Stimulated activated CD4-positive, alpha-beta T cell treated with anti-CD3 and anti-CD28 coated beads, Interleukin-4, amount 100 ng/mL, for 48 hours (primary cell): ENCODE results near the gene MYO5A.
"Not testable (repeated sequence)": the region's sequence is repeated elsewhere in the genome, so short reads cannot be mapped to it uniquely, and the experiment has no call there.

ENCODE experiments used
- DNase-seq, 2 donors: peaks; one replicate each; pipeline ENCODE4 v3.0.0-alpha.2; 2020; ENCODE audit warnings: low read depth in 2 of 2

The MYO5A gene

GRCh38 chr15:52463638-52464037, 65.0 kb downstream of the MYO5A start:
- no peak for DNase-seq

- no peak for DNase-seq
Observed at GRCh38 chr15:52462806-52463360, 65.8 kb downstream of the MYO5A start.

- not testable (repeated sequence) for DNase-seq
Observed at GRCh38 chr15:52459701-52460100, 69.0 kb downstream of the MYO5A start.

- not testable (repeated sequence) for DNase-seq
Observed at GRCh38 chr15:52459265-52459664, 69.4 kb downstream of the MYO5A start.

- no peak for DNase-seq
Observed at GRCh38 chr15:52448011-52448890, 80.4 kb downstream of the MYO5A start.

GRCh38 chr15:52445954-52446353, 82.7 kb downstream of the MYO5A start:
- no peak for DNase-seq

GRCh38 chr15:52445553-52445952, 83.1 kb downstream of the MYO5A start:
- no peak for DNase-seq

- not testable (repeated sequence) for DNase-seq
Observed at GRCh38 chr15:52443205-52443604, 85.5 kb downstream of the MYO5A start.

- no peak for DNase-seq
Observed at GRCh38 chr15:52441841-52442240, 86.8 kb downstream of the MYO5A start.

GRCh38 chr15:52440946-52441345, 87.7 kb downstream of the MYO5A start:
- no peak for DNase-seq

- DNase-seq: peak in 1 of 2 donors; percentile 17
Observed at GRCh38 chr15:52440414-52440813, 88.3 kb downstream of the MYO5A start.

- DNase-seq: no peak
Observed at GRCh38 chr15:52439470-52439869, 89.2 kb downstream of the MYO5A start.

GRCh38 chr15:52439042-52439441, 89.6 kb downstream of the MYO5A start:
- not testable (repeated sequence) for DNase-seq

GRCh38 chr15:52438047-52438446, 90.6 kb downstream of the MYO5A start:
- no peak for DNase-seq

- DNase-seq: no peak
Observed at GRCh38 chr15:52437646-52438045, 91.0 kb downstream of the MYO5A start.

- no peak for DNase-seq
Observed at GRCh38 chr15:52436981-52437380, 91.7 kb downstream of the MYO5A start.

GRCh38 chr15:52434885-52435284, 93.8 kb downstream of the MYO5A start:
- DNase-seq: no peak

- DNase-seq: no peak
Observed at GRCh38 chr15:52428297-52428696, 100.4 kb downstream of the MYO5A start.

- peak in 1 of 2 donors; percentile 9 for DNase-seq
Observed at GRCh38 chr15:52427804-52428203, 100.9 kb downstream of the MYO5A start.

GRCh38 chr15:52424856-52425431, 103.7 kb downstream of the MYO5A start:
- no peak for DNase-seq

GRCh38 chr15:52423852-52424251, 104.8 kb downstream of the MYO5A start:
- no peak for DNase-seq

GRCh38 chr15:52422001-52422400, 106.7 kb downstream of the MYO5A start:
- no peak for DNase-seq

GRCh38 chr15:52421029-52421428, 107.7 kb downstream of the MYO5A start:
- DNase-seq: no peak
